ENCODE data around the gene SBNO2.

GRCh38 chr19:1143828-1144399 is 30.2 kb downstream of the SBNO2 start:
- TF ChIP-seq YY1 (IDR thresholded peaks at IDR 0.05; ENCODE audit: insufficient read depth, insufficient read length) = no peak
- no peak for TF ChIP-seq ZNF274 (IDR thresholded peaks at IDR 0.05; ENCODE audit: low read depth, low read length)

All from NT2/D1 (cell line).